T-helper 1 cell treated with Interleukin-12 subunit alpha and Interleukin-12 subunit beta and Interleukin-4 antibody, amounts not matched to agents 30 ng/mL and 1 ng/mL, for 36 hours (primary cell): ENCODE results near the gene SHISAL2A. TPM values are rescaled to one million over a fixed set of nuclear protein-coding genes. Genes with fewer than 3 reads are reported as not detected.

Experiments used
- intact Hi-C: fragments of 100-400 bp; cut with micrococcal nuclease; formaldehyde crosslinking; loops from one replicate; pipeline ENCODE4 v1.15.1; 2024
- total RNA-seq: library from RNA; stranded (reverse); gene quantifications from 2 replicates; pipeline ENCODE4 v1.2.3, GENCODE V29; 2022

SHISAL2A gene
- total RNA-seq, 1 donor from 2014 or later = 8.2 TPM

GRCh38 chr1:52615489-52616042 lies 17.4 kb upstream of the SHISAL2A start:
- intact Hi-C loops = no loop called here

DNA sequence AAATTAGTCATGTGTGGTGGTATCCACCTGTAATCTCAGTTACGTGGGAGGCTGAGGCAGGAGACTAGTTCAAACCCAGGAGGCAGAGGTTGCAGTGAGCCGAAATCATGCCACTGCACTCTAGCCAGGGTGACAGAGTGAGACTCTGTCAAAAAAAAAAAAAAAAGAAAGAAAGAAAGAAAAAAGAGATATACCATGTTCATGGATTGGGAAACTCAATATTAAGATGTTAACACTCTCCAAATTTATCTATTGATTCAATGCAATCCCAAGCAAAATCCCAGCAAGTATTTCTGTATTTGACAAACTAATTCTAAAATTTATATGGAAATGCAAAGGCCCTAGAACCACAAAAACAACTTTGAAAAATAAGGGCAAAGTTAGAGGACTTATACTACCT lies 11.0 kb upstream of the SHISAL2A start:
- intact Hi-C loops = no loop called here

DNA sequence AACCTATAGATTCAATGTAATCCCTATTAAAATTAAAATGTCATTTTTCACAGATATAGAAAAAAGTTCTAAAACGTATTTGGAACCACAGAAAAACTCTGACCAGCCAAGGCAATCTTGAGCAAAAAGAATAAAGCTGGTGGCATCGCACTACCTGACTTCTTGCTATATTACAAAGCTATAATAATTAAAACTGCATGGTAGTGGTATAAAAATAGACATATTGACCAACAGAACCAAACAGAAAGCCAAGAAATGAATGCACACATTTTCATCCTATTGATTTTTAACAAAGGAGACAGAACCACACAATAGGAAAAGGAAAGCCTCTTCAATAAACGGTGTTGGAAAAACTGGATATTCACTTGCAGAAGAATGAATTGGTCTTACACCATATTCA lies 9.2 kb upstream of the SHISAL2A start:
- intact Hi-C loops = no loop called here

- intact Hi-C loops = no loop called here
These were observed 5.9 kb upstream of the SHISAL2A start for GRCh38 chr1:52627028-52627427.

DNA sequence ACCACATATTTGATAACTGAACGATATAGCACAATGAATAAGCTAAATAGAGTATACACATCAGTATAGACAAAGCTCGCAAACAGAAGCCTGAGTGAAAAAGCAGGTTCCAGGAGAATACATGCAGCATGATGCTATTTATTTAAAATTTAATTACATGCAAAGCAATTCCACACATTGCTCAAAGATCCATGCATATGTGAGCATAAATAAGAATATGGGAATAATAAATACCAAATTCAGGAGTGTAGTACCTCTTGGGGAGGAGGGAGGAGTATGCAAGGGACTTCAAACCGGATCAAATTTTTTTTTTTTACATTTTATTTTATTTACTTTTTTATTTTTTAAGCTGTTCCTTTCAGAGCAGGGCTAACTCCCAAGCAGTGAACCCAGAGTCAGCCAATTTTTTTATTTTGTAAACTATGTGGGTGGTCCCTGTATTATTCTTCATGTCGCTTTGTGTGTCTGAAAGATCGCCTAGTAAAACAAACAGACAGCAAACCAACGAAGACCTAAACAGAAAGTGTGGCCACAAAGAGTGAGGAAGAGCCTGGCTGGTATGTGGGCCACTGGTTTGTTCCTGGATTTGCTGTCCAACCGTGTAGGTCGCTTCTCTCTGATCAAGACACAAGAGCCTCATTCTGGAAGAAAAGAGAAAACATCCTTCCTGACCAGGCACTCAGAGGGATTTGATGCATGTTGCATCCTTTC lies 4.2 kb upstream of the SHISAL2A start:
- intact Hi-C loops = no loop called here

GRCh38 chr1:52629325-52629643 lies 3.7 kb upstream of the SHISAL2A start:
- intact Hi-C loops = no loop called here

DNA sequence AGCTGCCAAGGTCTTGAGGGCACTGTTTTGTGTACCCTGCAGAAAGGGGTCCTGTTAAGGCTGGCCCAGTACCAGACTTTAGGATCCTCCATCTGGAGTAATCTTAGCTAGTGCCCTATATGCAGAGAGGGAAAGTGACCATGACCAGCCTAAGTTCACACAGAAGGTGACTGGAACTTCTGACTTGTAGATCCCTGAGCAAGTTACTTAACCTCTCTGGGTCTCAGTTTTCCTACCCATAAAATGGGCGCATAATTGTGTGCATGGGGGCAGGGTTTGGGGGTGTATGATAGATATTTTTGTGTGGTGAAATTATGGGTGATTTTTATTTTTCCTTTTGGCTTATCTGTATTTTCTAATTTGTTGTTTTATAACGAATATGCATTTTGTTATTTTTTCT lies 3.3 kb upstream of the SHISAL2A start:
- intact Hi-C loops = loop anchor here (10.0 kb wide), 3 partner anchors 295 to 1665 kb away; partner anchors contain the start of genes ECHDC2, FAF1, IFT25 and LRRC42

DNA sequence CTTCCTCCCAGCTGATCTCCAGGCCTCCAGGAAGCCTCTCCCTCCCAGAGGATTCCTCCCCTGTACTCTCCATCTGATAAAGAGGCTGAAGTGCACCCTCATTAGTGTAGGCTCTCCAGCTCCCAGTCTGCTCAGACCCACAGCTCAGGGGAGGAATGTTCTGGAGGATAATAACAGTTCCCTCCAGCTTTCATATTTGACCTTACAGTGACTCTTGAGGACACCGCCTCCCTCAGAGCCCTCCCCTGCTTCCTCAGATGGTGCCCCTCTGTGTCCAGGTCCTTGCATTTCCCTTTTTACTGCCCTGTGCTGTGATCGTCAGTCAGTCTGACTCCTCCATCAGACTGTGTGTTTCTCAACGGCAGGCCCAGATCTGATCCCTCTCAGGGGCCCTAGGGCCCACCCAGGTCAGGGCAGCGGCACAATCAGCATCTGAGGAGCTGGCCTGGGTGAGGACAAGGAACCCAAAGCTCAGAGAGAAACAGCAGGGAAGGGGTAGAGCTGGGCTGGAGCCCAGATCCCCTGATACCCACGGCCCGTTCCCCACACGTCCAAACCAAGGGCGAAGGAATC lies 1.1 kb upstream of the SHISAL2A start:
- intact Hi-C loops = loop anchor here (10.0 kb wide), 3 partner anchors 293 to 1667 kb away; partner anchors contain the start of genes ECHDC2, FAF1, IFT25 and LRRC42

DNA sequence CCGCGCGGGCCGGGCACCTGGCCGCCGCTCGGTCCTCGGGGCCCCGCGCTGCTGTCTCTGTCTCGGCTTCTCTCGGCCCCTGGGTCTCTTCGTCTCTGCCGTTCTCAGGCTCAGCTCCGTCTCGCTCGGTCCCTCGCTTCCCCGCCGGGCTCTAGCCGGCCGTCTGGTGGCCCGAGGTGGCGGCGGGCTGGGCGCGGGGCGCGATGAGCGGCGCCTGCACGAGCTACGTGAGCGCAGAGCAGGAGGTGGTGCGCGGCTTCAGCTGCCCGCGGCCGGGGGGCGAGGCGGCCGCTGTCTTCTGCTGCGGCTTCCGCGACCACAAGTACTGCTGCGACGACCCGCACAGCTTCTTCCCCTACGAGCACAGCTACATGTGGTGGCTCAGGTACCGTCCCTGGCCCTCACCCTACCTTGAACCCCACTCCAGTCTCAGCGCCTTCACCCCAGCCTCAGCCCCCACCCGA lies 355 bp downstream of the SHISAL2A start:
- intact Hi-C loops = loop anchor here (10.0 kb wide), 3 partner anchors 291 to 1669 kb away; partner anchors contain the start of genes ECHDC2, FAF1, IFT25 and LRRC42

- intact Hi-C loops = loop anchor here (10.0 kb wide), 3 partner anchors 291 to 1669 kb away; partner anchors contain the start of genes ECHDC2, FAF1, IFT25 and LRRC42
These were observed 1.1 kb downstream of the SHISAL2A start for GRCh38 chr1:52634111-52634510.

GRCh38 chr1:52635321-52636089 lies 2.5 kb downstream of the SHISAL2A start:
- intact Hi-C loops = loop anchor here (2.0 to 10.0 kb wide), 6 partner anchors 67 to 1671 kb away; partner anchors contain the start of genes BTF3L4, ECHDC2, FAF1 and IFT25

GRCh38 chr1:52636721-52637695 lies 4.0 kb downstream of the SHISAL2A start:
- intact Hi-C loops = loop anchor here (1.0 to 10.0 kb wide), 16 partner anchors 22 to 1672 kb away; partner anchors contain the start of genes BTF3L4, CC2D1B, CZIB and ECHDC2

GRCh38 chr1:52637946-52638345 lies 5.0 kb downstream of the SHISAL2A start:
- intact Hi-C loops = loop anchor here (1.0 to 10.0 kb wide), 16 partner anchors 21 to 1673 kb away; partner anchors contain the start of genes BTF3L4, CC2D1B, CZIB and ECHDC2

- intact Hi-C loops = no loop called here
These were observed 7.7 kb downstream of the SHISAL2A start for GRCh38 chr1:52640697-52641096.

- intact Hi-C loops = no loop called here
These were observed 8.3 kb downstream of the SHISAL2A start for GRCh38 chr1:52641307-52641706.

DNA sequence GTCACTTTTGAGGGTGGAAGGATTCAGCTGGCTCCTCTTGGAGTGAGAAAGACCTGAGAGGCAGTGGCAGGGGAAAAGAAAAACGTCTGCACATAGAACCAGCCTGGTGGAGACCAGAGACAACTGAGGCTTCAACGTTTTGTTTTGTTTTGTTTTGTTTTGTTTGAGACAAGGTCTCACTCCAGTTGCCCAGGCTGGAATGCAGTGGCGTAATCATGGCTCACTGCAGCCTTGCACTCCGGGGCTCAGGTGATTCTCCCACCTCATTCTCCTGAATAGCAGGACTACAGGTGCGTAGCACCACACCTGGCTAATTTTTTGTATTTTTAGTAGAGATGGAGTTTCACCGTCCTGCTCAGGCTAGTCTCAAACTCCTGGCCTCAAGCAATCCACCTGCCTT lies 12.3 kb downstream of the SHISAL2A start:
- intact Hi-C loops = no loop called here

- intact Hi-C loops = no loop called here
These were observed 18.9 kb downstream of the SHISAL2A start for GRCh38 chr1:52651904-52652303.

DNA sequence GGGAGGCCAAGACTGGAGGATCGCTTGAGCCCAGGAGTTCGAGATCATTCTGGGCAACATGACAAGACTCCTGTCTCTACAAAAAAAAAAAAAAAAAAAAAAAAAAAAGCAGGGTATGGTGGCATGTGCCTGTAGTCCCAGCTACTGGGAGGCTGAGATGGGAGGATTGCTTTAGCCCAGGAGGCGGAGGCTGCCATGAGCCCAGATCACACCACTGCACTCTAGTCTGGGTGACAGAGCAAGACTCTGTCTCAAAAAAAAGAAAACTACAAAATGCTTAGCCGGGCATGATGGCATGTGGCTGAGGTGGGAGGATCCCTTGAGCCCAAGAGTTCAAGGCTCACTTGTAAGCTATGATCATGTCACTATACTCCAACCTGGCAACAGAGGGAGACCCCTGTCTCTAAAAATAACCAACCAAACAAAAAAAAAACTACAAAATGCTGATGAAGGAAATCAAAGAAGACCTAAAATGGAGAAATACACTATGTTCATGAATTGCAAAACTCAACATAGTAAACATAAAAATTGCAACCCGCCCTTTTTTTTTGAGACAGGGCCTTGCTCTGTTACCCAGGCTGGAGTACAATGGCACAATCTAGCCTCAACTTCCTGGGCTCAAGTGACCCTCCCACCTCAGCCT lies 20.4 kb downstream of the SHISAL2A start:
- intact Hi-C loops = no loop called here

DNA sequence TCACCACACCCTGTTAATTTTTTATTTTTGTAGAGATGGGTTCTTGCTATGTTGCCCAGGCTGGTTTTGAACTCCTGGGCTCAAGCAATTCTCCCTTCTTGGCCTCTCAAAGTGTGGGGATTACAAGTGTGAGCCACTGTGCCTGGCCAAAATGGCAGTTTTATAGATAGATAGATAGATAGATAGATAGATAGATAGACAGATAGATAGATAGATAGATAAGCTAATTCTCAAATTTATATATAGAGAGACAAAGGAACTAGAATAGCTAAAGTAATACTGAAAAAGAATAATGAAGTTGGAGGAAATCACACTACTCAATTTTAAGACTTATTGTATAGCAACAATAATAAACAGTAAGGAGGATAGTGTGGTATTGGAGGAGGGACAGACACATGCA lies 21.1 kb downstream of the SHISAL2A start:
- intact Hi-C loops = no loop called here

- intact Hi-C loops = no loop called here
These were observed 24.7 kb downstream of the SHISAL2A start for GRCh38 chr1:52657702-52658101.
